ENCODE results near the gene AP5Z1.

Gene AP5Z1

GRCh38 chr7:4815609-4816418 lies 40.4 kb downstream of the AP5Z1 start:
- no peak for TF ChIP-seq ZFX (IDR thresholded peaks at IDR 0.05; ENCODE audit: borderline replicate concordance)
- TF ChIP-seq CTCF (IDR thresholded peaks at IDR 0.05), result no peak
- H3K27ac ChIP-seq, result no peak overlapping the region

GRCh38 chr7:4816419-4817080 lies 41.1 kb downstream of the AP5Z1 start:
- no peak overlapping the region for H3K27ac ChIP-seq
- no peak for TF ChIP-seq CTCF (IDR thresholded peaks at IDR 0.05)
- TF ChIP-seq ZFX (IDR thresholded peaks at IDR 0.05; ENCODE audit: borderline replicate concordance), result no peak

GRCh38 chr7:4817178-4817901 lies 41.9 kb downstream of the AP5Z1 start:
- TF ChIP-seq ZFX (IDR thresholded peaks at IDR 0.05; ENCODE audit: borderline replicate concordance), result no peak
- TF ChIP-seq CTCF (IDR thresholded peaks at IDR 0.05), result no peak
- no peak overlapping the region for H3K27ac ChIP-seq

GRCh38 chr7:4818000-4818794 lies 42.8 kb downstream of the AP5Z1 start:
- no peak overlapping the region for H3K27ac ChIP-seq
- no peak for TF ChIP-seq ZFX (IDR thresholded peaks at IDR 0.05; ENCODE audit: borderline replicate concordance)
- no peak for TF ChIP-seq CTCF (IDR thresholded peaks at IDR 0.05)

GRCh38 chr7:4819560-4820404 lies 44.4 kb downstream of the AP5Z1 start:
- H3K27ac ChIP-seq, result no peak overlapping the region

More at GRCh38 chr7:4819560-4820404, 44.4 kb downstream of the AP5Z1 start:
- TF ChIP-seq CTCF (IDR thresholded peaks at IDR 0.05) (no peak), ZFX (IDR thresholded peaks at IDR 0.05; ENCODE audit: borderline replicate concordance) (no peak)
